Spinal cord (tissue), 10 donors: ENCODE data around the gene KATNBL1. TPM values are rescaled to one million over a fixed set of nuclear protein-coding genes. Genes with fewer than 3 reads are reported as not detected.

Source experiments
- DNase-seq, 6 donors: peaks; one replicate each; pipeline versions ENCODE4 v3.0.0 to v3.0.0-alpha.2; 2013 to 2015; ENCODE audit warnings: low spot score in 6 of 6, low read depth in 4 of 6
- H3K27ac ChIP-seq: one replicate; pipeline ENCODE4 v1.5.1; 2013; ENCODE audit warnings: low read depth, low read length, control low read depth
- H3K27me3 ChIP-seq: one replicate; pipeline ENCODE4 v1.6.1; 2013; ENCODE audit warnings: low read length; ENCODE audit not compliant: control insufficient read depth, insufficient read depth
- H3K36me3 ChIP-seq: one replicate; pipeline ENCODE4 v1.6.1; 2013; ENCODE audit warnings: low read length; ENCODE audit not compliant: control insufficient read depth, insufficient read depth
- H3K4me1 ChIP-seq: one replicate; pipeline ENCODE4 v1.6.1; 2013; ENCODE audit warnings: low read length; ENCODE audit not compliant: control insufficient read depth, insufficient read depth
- H3K4me3 ChIP-seq: one replicate; pipeline ENCODE4 v1.5.1; 2013; ENCODE audit warnings: low read depth, low read length, control low read depth
- H3K9me3 ChIP-seq: one replicate; pipeline ENCODE4 v1.6.1; 2013; ENCODE audit warnings: low read length; ENCODE audit not compliant: control insufficient read depth, insufficient read depth
- WGBS: methylation state at CpG from one replicate; pipeline ENCODE4 v1.1.5; 2013; ENCODE audit warnings: missing lambda C conversion rate; ENCODE audit not compliant: insufficient coverage; 5-methylcytosine and 5-hydroxymethylcytosine counted together
- polyA plus RNA-seq, 2 donors: library from polyadenylated mRNA; unstranded; fragments of 120-200 nt; gene quantifications; one replicate each; pipeline ENCODE4 v1.2.1, GENCODE V29; 2013; ENCODE audit not compliant: insufficient read length in 2 of 2
- total RNA-seq, 2 donors: library from RNA; depleted of rRNA in 1 of 2; stranded (reverse); fragments of 120-200 nt in 1 of 2; fragments of >200 nt in 1 of 2; gene quantifications; one replicate each; pipeline versions ENCODE4 v1.2.3 to v1.2.4, GENCODE V29; 2013 to 2014
- donor health status: healthy.

The KATNBL1 gene
- total and polyA plus RNA-seq, 4 donors: 67.5 to 88.3 (median 87.6) TPM

GRCh38 chr15:34241376-34242330 lies 31.8 kb upstream of the KATNBL1 start:
- H3K4me1 ChIP-seq: no peaks in the 10 kb centered on the region
- H3K27me3 ChIP-seq: no peaks in the 10 kb centered on the region
- no peak overlapping the region for H3K27ac ChIP-seq
- WGBS: no CpG with 5 or more reads among the region's 1 CpG
- H3K9me3 ChIP-seq: no peaks in the 10 kb centered on the region
- no peak overlapping the region for H3K4me3 ChIP-seq
- peak in 3 of 6 donors; percentile 17 to 73 (median 42) for DNase-seq
- peaks cover 10% of the 10 kb centered on the region for H3K36me3 ChIP-seq

GRCh38 chr15:34240537-34240936 lies 30.6 kb upstream of the KATNBL1 start:
- no peaks in the 10 kb centered on the region for H3K9me3 ChIP-seq
- no peak overlapping the region for H3K4me3 ChIP-seq
- H3K27me3 ChIP-seq: no peaks in the 10 kb centered on the region
- WGBS: 100% methylated on average over 3 of the region's 3 CpGs
- H3K27ac ChIP-seq: no peak overlapping the region
- peaks cover 15% of the 10 kb centered on the region for H3K36me3 ChIP-seq
- DNase-seq: no peak
- no peaks in the 10 kb centered on the region for H3K4me1 ChIP-seq

GRCh38 chr15:34239151-34239808 lies 29.4 kb upstream of the KATNBL1 start:
- no peaks in the 10 kb centered on the region for H3K4me1 ChIP-seq
- DNase-seq: no peak

GRCh38 chr15:34233614-34234013 lies 23.7 kb upstream of the KATNBL1 start:
- WGBS: 75% methylated on average over 1 of the region's 6 CpGs
- Histone ChIP-seq H3K4me1 (no peaks in the 10 kb centered on the region), H3K27me3 (no peaks in the 10 kb centered on the region), H3K4me3 (no peak overlapping the region), H3K36me3 (peaks cover 27% of the 10 kb centered on the region), H3K9me3 (no peaks in the 10 kb centered on the region), H3K27ac (no peak overlapping the region)
- no peak for DNase-seq

More at GRCh38 chr15:34239151-34239808, 29.4 kb upstream of the KATNBL1 start:
- Histone ChIP-seq H3K9me3 (no peaks in the 10 kb centered on the region), H3K4me3 (no peak overlapping the region), H3K36me3 (peaks cover 16% of the 10 kb centered on the region), H3K27me3 (no peaks in the 10 kb centered on the region), H3K27ac (no peak overlapping the region)
- 89% methylated on average over 2 of the region's 4 CpGs for WGBS

- H3K4me3 ChIP-seq: peak overlapping the region; percentile 98
- H3K9me3 ChIP-seq: no peaks in the 10 kb centered on the region
- H3K36me3 ChIP-seq: peaks cover 17% of the 10 kb centered on the region
- H3K27ac ChIP-seq: peak overlapping the region; percentile 84
- peak in 2 of 6 donors; percentile 21 to 40 for DNase-seq
- no peaks in the 10 kb centered on the region for H3K27me3 ChIP-seq
- peaks cover 13% of the 10 kb centered on the region for H3K4me1 ChIP-seq
- WGBS: 43% methylated on average over 21 of the region's 24 CpGs
Observed at GRCh38 chr15:34223904-34224596, 14.2 kb upstream of the KATNBL1 start.

- Histone ChIP-seq H3K4me3 (no peak overlapping the region), H3K36me3 (no peaks in the 10 kb centered on the region), H3K4me1 (no peaks in the 10 kb centered on the region), H3K27me3 (peaks cover 9% of the 10 kb centered on the region), H3K9me3 (no peaks in the 10 kb centered on the region), H3K27ac (no peak overlapping the region)
- DNase-seq: no peak
- 81% methylated on average over 2 of the region's 7 CpGs for WGBS
Observed at GRCh38 chr15:34217587-34218225, 7.8 kb upstream of the KATNBL1 start.

GRCh38 chr15:34216527-34217270 lies 6.8 kb upstream of the KATNBL1 start:
- Histone ChIP-seq H3K27ac (no peak overlapping the region), H3K36me3 (no peaks in the 10 kb centered on the region), H3K4me3 (no peak overlapping the region), H3K4me1 (no peaks in the 10 kb centered on the region), H3K9me3 (no peaks in the 10 kb centered on the region), H3K27me3 (peaks cover 9% of the 10 kb centered on the region)
- DNase-seq: no peak

- no peak for DNase-seq
- 68% methylated on average over 2 of the region's 3 CpGs for WGBS
- H3K4me3 ChIP-seq: no peak overlapping the region
- H3K4me1 ChIP-seq: no peaks in the 10 kb centered on the region
- H3K36me3 ChIP-seq: no peaks in the 10 kb centered on the region
- H3K9me3 ChIP-seq: no peaks in the 10 kb centered on the region
- no peak overlapping the region for H3K27ac ChIP-seq
- peaks cover 9% of the 10 kb centered on the region for H3K27me3 ChIP-seq
Observed at GRCh38 chr15:34214135-34214534, 4.2 kb upstream of the KATNBL1 start.

GRCh38 chr15:34213690-34214089 lies 3.8 kb upstream of the KATNBL1 start:
- Histone ChIP-seq H3K4me3 (no peak overlapping the region), H3K27me3 (peaks cover 9% of the 10 kb centered on the region), H3K36me3 (no peaks in the 10 kb centered on the region), H3K4me1 (no peaks in the 10 kb centered on the region), H3K9me3 (no peaks in the 10 kb centered on the region), H3K27ac (no peak overlapping the region)
- DNase-seq: no peak
- WGBS: no CpG with 5 or more reads among the region's 4 CpGs
